H1 (cell line): Measurements from ENCODE around the gene TMA7B. TPM values are rescaled to one million over a fixed set of nuclear protein-coding genes. Genes with fewer than 3 reads are reported as not detected.

Experiments used
- CTBP2 ChIP-seq: IDR thresholded peaks from 2 replicates; pipeline ENCODE4 v1.7.0; 2011; ENCODE audit warnings: borderline replicate concordance, mild to moderate bottlenecking, moderate library complexity, mixed read lengths, low read length; ENCODE audit not compliant: insufficient read depth, insufficient read length
- HDAC6 ChIP-seq: IDR thresholded peaks from one replicate; pipeline ENCODE4 v1.7.1; 2012; ENCODE audit warnings: low read depth, mild to moderate bottlenecking, inconsistent platforms, low read length, moderate library complexity
- JUN ChIP-seq: IDR thresholded peaks from 2 replicates; pipeline ENCODE4 v1.6.1; 2011; ENCODE audit warnings: low read depth, mild to moderate bottlenecking, improper control_type of control experiment, low read length
- NANOG ChIP-seq: IDR thresholded peaks from 2 replicates; pipeline ENCODE4 v1.6.1; 2011; ENCODE audit warnings: low read length, low read depth, mild to moderate bottlenecking, inconsistent platforms; ENCODE audit not compliant: insufficient read depth, poor library complexity, severe bottlenecking
- RFX5 ChIP-seq: IDR thresholded peaks from 2 replicates; pipeline ENCODE4 v1.6.1; 2011; ENCODE audit warnings: low read depth, low read length, improper control_type of control experiment, borderline replicate concordance
- RXRA ChIP-seq: IDR thresholded peaks from 2 replicates; pipeline ENCODE4 v1.6.1; 2011; ENCODE audit warnings: low read depth, mild to moderate bottlenecking, low read length, moderate library complexity; ENCODE audit not compliant: insufficient read depth
- SIRT6 ChIP-seq: IDR thresholded peaks from one replicate; pipeline ENCODE4 v1.7.1; 2012; ENCODE audit warnings: low read length, inconsistent platforms
- polyA plus RNA-seq, 7 experiments: library from polyadenylated mRNA; depleted of rRNA in 3 of 7; stranded (reverse) in 5 of 7; unstranded in 2 of 7; fragments of >200 nt in 5 of 7; fragments of 200-250 nt in 2 of 7; gene quantifications; 1 replicate in 5 of 7; 2 replicates in 1 of 7; 4 replicates in 1 of 7; pipeline versions ENCODE4 v1.2.1 to v1.2.3, GENCODE V29; 2011 to 2013; ENCODE audit warnings: missing spikeins in 2 of 7, mixed read lengths in 2 of 7
- total RNA-seq: library from RNA; stranded (reverse); fragmentation: NEBNext Ultra II Directional; extraction: Animal tissue kit (Norgen Biotek cat#: 25700); gene quantifications from 2 replicates; pipeline ENCODE4 v1.2.1, GENCODE V29; 2021
- TF ChIP-seq, protein P1 (sequence below): fragments of 300-600 bp; sonication (generic); IDR thresholded peaks from 2 replicates; pipeline ENCODE4 v1.7.1; 2012; ENCODE audit warnings: low read length, moderate library complexity, mild to moderate bottlenecking, inconsistent platforms; ENCODE audit not compliant: insufficient replicate concordance

TMA7B gene
- total and polyA plus RNA-seq, 2 of the 8 experiments (the other 6 are each of a cell fraction or from before 2014, with no cell fraction given) = not detected

DNA sequence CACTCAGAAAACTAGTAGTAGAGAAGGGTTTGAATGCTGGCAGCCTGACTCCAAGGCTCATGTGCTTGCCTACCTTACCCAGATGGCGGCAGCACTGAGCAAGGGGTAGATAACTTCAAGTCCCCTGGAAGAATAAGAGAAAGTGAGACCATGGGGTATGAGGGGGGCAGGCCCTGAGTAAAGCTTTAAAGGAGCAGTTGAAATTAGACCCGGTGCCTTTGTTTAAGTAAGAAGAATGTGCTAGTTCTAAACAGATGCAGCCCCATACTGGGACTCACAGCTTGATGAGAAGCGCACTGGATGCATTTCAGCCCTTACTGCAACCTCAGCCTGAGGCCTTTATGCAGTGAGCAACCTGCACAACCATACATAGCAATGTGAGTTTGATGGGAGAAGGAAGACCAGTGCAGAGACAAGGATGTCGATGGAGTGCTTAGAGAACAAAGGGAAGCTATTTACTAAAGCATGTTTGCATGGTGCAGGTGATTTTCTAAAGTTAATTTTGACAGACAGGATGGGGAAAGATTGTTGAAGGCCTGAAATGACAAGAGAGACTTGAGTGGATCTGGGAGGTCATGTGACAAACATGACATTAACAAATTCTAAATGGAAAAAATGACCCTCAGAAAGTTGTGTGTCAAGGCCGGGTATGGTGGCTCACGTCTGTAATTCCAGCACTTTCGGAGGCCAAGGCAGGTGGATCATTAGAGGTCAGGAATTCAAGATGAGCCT lies 27.1 kb upstream of the TMA7B start (continued):
- TF ChIP-seq, protein P1, sequence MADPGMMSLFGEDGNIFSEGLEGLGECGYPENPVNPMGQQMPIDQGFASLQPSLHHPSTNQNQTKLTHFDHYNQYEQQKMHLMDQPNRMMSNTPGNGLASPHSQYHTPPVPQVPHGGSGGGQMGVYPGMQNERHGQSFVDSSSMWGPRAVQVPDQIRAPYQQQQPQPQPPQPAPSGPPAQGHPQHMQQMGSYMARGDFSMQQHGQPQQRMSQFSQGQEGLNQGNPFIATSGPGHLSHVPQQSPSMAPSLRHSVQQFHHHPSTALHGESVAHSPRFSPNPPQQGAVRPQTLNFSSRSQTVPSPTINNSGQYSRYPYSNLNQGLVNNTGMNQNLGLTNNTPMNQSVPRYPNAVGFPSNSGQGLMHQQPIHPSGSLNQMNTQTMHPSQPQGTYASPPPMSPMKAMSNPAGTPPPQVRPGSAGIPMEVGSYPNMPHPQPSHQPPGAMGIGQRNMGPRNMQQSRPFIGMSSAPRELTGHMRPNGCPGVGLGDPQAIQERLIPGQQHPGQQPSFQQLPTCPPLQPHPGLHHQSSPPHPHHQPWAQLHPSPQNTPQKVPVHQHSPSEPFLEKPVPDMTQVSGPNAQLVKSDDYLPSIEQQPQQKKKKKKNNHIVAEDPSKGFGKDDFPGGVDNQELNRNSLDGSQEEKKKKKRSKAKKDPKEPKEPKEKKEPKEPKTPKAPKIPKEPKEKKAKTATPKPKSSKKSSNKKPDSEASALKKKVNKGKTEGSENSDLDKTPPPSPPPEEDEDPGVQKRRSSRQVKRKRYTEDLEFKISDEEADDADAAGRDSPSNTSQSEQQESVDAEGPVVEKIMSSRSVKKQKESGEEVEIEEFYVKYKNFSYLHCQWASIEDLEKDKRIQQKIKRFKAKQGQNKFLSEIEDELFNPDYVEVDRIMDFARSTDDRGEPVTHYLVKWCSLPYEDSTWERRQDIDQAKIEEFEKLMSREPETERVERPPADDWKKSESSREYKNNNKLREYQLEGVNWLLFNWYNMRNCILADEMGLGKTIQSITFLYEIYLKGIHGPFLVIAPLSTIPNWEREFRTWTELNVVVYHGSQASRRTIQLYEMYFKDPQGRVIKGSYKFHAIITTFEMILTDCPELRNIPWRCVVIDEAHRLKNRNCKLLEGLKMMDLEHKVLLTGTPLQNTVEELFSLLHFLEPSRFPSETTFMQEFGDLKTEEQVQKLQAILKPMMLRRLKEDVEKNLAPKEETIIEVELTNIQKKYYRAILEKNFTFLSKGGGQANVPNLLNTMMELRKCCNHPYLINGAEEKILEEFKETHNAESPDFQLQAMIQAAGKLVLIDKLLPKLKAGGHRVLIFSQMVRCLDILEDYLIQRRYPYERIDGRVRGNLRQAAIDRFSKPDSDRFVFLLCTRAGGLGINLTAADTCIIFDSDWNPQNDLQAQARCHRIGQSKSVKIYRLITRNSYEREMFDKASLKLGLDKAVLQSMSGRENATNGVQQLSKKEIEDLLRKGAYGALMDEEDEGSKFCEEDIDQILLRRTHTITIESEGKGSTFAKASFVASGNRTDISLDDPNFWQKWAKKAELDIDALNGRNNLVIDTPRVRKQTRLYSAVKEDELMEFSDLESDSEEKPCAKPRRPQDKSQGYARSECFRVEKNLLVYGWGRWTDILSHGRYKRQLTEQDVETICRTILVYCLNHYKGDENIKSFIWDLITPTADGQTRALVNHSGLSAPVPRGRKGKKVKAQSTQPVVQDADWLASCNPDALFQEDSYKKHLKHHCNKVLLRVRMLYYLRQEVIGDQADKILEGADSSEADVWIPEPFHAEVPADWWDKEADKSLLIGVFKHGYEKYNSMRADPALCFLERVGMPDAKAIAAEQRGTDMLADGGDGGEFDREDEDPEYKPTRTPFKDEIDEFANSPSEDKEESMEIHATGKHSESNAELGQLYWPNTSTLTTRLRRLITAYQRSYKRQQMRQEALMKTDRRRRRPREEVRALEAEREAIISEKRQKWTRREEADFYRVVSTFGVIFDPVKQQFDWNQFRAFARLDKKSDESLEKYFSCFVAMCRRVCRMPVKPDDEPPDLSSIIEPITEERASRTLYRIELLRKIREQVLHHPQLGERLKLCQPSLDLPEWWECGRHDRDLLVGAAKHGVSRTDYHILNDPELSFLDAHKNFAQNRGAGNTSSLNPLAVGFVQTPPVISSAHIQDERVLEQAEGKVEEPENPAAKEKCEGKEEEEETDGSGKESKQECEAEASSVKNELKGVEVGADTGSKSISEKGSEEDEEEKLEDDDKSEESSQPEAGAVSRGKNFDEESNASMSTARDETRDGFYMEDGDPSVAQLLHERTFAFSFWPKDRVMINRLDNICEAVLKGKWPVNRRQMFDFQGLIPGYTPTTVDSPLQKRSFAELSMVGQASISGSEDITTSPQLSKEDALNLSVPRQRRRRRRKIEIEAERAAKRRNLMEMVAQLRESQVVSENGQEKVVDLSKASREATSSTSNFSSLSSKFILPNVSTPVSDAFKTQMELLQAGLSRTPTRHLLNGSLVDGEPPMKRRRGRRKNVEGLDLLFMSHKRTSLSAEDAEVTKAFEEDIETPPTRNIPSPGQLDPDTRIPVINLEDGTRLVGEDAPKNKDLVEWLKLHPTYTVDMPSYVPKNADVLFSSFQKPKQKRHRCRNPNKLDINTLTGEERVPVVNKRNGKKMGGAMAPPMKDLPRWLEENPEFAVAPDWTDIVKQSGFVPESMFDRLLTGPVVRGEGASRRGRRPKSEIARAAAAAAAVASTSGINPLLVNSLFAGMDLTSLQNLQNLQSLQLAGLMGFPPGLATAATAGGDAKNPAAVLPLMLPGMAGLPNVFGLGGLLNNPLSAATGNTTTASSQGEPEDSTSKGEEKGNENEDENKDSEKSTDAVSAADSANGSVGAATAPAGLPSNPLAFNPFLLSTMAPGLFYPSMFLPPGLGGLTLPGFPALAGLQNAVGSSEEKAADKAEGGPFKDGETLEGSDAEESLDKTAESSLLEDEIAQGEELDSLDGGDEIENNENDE = no peak
- no peak for TF ChIP-seq RFX5
- no peak for TF ChIP-seq JUN
- TF ChIP-seq HDAC6 = no peak
- no peak for TF ChIP-seq SIRT6
- TF ChIP-seq RXRA = no peak
- no peak for TF ChIP-seq CTBP2
- no peak for TF ChIP-seq NANOG
